Myocyte (in vitro differentiated cells): ENCODE results near the gene ARTN. TPM values are rescaled to one million over a fixed set of nuclear protein-coding genes. Genes with fewer than 3 reads are reported as not detected.
A peak's percentile ranks its signal among the peaks of the same experiment; 100 is the strongest.

ENCODE experiments used
- DNase-seq: peaks from one replicate; pipeline ENCODE4 v3.0.0-alpha.2; 2012; ENCODE audit warnings: low read depth
- total RNA-seq: library from RNA; depleted of rRNA; stranded (reverse); fragments of >200 nt; gene quantifications from 2 replicates; pipeline ENCODE4 v1.2.3, GENCODE V29; 2014

The ARTN gene
- total RNA-seq, 1 donor from 2014 or later: 0.80 TPM

- no peak for DNase-seq
Observed at GRCh38 chr1:43921022-43921421, 12.6 kb upstream of the ARTN start.

- DNase-seq: no peak
Observed at GRCh38 chr1:43924516-43924915, 9.1 kb upstream of the ARTN start.

- DNase-seq: no peak
Observed at GRCh38 chr1:43925846-43926245, 7.8 kb upstream of the ARTN start.

- DNase-seq: no peak
Observed at GRCh38 chr1:43930168-43930948, 3.2 kb upstream of the ARTN start.

GRCh38 chr1:43930949-43931275, 2.7 kb upstream of the ARTN start:
- DNase-seq: no peak

- DNase-seq: peak; percentile 81
Observed at GRCh38 chr1:43931711-43932660, 1.6 kb upstream of the ARTN start.

GRCh38 chr1:43932786-43933385, 715 bp upstream of the ARTN start:
- no peak for DNase-seq

GRCh38 chr1:43934101-43934985, 742 bp downstream of the ARTN start:
- DNase-seq: peak; percentile 67

- no peak for DNase-seq
Observed at GRCh38 chr1:43934986-43935324, 1.4 kb downstream of the ARTN start.

GRCh38 chr1:43935711-43936427, 2.3 kb downstream of the ARTN start:
- DNase-seq: no peak

- peak; percentile 6 for DNase-seq
Observed at GRCh38 chr1:43936431-43937151, 3.0 kb downstream of the ARTN start.

GRCh38 chr1:43937179-43937865, 3.7 kb downstream of the ARTN start:
- no peak for DNase-seq

- no peak for DNase-seq
Observed at GRCh38 chr1:43938383-43938782, 4.8 kb downstream of the ARTN start.

- DNase-seq: no peak
Observed at GRCh38 chr1:43938892-43939587, 5.4 kb downstream of the ARTN start.

- no peak for DNase-seq
Observed at GRCh38 chr1:43942411-43942810, 8.8 kb downstream of the ARTN start.

- DNase-seq: no peak
Observed at GRCh38 chr1:43944860-43945259, 11.3 kb downstream of the ARTN start.

GRCh38 chr1:43945674-43946235, 12.2 kb downstream of the ARTN start:
- peak; percentile 33 for DNase-seq
